Measurements from ENCODE around the gene TRIM29.

DNA sequence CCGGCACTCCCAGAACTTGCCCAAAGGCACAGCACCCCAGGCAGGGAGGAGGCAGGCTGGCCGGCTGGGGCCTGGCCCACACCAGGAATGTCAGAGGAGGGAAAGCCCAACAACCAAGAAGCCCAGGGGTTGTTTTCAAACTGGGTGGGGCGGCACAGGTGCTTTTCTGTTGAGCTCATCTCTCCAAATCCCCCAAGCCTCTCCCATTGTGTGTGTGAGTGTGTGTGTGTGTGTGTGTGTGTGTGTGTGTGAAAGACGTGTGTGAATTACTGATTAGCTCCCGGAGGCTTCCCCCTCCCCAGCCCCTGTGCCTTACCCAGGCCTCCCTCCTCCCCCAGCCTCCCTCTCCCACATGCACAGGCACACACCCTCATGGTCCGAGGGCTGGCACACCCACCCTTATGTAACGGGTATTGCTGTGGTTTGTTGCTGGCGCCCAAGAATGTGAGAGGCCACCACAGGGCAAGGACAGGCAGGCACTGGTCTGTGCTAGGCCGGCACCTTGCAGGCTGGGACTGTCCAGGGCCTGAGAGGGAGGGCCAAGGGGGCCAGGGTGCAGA, 15.9 kb downstream of the TRIM29 start:
- no peak for TF ChIP-seq POLR2A (IDR thresholded peaks at IDR 0.05)
- TF ChIP-seq, protein P1, sequence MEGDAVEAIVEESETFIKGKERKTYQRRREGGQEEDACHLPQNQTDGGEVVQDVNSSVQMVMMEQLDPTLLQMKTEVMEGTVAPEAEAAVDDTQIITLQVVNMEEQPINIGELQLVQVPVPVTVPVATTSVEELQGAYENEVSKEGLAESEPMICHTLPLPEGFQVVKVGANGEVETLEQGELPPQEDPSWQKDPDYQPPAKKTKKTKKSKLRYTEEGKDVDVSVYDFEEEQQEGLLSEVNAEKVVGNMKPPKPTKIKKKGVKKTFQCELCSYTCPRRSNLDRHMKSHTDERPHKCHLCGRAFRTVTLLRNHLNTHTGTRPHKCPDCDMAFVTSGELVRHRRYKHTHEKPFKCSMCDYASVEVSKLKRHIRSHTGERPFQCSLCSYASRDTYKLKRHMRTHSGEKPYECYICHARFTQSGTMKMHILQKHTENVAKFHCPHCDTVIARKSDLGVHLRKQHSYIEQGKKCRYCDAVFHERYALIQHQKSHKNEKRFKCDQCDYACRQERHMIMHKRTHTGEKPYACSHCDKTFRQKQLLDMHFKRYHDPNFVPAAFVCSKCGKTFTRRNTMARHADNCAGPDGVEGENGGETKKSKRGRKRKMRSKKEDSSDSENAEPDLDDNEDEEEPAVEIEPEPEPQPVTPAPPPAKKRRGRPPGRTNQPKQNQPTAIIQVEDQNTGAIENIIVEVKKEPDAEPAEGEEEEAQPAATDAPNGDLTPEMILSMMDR (IDR thresholded peaks at IDR 0.05), result no peak
